Osteocyte (in vitro differentiated cells): ENCODE results near the gene UBXN11. TPM values are rescaled to one million over a fixed set of nuclear protein-coding genes. Genes with fewer than 3 reads are reported as not detected.

Experiments
- DNase-seq: peaks from one replicate; pipeline ENCODE4 v3.0.0; 2021; ENCODE audit warnings: mixed read lengths; ENCODE audit not compliant: unreplicated experiment; ENCODE audit errors: extremely low spot score
- H3K27ac Mint-ChIP-seq: one replicate; pipeline ENCODE4 v1.8.0; 2021; ENCODE audit warnings: mild to moderate bottlenecking, mixed read lengths; ENCODE audit not compliant: unreplicated experiment
- H3K27me3 Mint-ChIP-seq: one replicate; pipeline ENCODE4 v1.8.0; 2021; ENCODE audit warnings: mixed read lengths; ENCODE audit not compliant: unreplicated experiment
- H3K36me3 Mint-ChIP-seq: one replicate; pipeline ENCODE4 v1.8.0; 2021; ENCODE audit warnings: mixed read lengths; ENCODE audit not compliant: unreplicated experiment
- H3K4me1 Mint-ChIP-seq: one replicate; pipeline ENCODE4 v1.8.0; 2021; ENCODE audit warnings: mixed read lengths; ENCODE audit not compliant: unreplicated experiment
- H3K4me3 Mint-ChIP-seq: one replicate; pipeline ENCODE4 v1.8.0; 2021; ENCODE audit warnings: mild to moderate bottlenecking, moderate library complexity, mixed read lengths; ENCODE audit not compliant: unreplicated experiment
- H3K9me3 Mint-ChIP-seq: one replicate; pipeline ENCODE4 v1.8.0; 2021; ENCODE audit warnings: mixed read lengths; ENCODE audit not compliant: unreplicated experiment
- total RNA-seq: library from RNA; stranded (reverse); gene quantifications from 2 replicates; pipeline ENCODE4 v1.2.1, GENCODE V29; 2021
- TF ChIP-seq, protein P1 (sequence below): fragments of 200-600 bp; sonication (generic); IDR thresholded peaks from 2 replicates; pipeline ENCODE4 v1.5.0; 2021; ENCODE audit warnings: antibody characterized with exemption, mild to moderate bottlenecking, moderate library complexity

The UBXN11 gene
- total RNA-seq, 1 donor from 2014 or later, result 17.0 TPM

GRCh38 chr1:26324550-26324949 lies 18.1 kb upstream of the UBXN11 start:
- DNase-seq, result no peak
- Mint-ChIP-seq H3K27me3 (no peaks in the 10 kb centered on the region), H3K9me3 (no peaks in the 10 kb centered on the region), H3K36me3 (no peaks in the 10 kb centered on the region), H3K4me3 (no peak overlapping the region), H3K27ac (no peak overlapping the region), H3K4me1 (peaks cover 6% of the 10 kb centered on the region)
- TF ChIP-seq, protein P1, sequence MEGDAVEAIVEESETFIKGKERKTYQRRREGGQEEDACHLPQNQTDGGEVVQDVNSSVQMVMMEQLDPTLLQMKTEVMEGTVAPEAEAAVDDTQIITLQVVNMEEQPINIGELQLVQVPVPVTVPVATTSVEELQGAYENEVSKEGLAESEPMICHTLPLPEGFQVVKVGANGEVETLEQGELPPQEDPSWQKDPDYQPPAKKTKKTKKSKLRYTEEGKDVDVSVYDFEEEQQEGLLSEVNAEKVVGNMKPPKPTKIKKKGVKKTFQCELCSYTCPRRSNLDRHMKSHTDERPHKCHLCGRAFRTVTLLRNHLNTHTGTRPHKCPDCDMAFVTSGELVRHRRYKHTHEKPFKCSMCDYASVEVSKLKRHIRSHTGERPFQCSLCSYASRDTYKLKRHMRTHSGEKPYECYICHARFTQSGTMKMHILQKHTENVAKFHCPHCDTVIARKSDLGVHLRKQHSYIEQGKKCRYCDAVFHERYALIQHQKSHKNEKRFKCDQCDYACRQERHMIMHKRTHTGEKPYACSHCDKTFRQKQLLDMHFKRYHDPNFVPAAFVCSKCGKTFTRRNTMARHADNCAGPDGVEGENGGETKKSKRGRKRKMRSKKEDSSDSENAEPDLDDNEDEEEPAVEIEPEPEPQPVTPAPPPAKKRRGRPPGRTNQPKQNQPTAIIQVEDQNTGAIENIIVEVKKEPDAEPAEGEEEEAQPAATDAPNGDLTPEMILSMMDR, result no peak

GRCh38 chr1:26323382-26323781 lies 16.9 kb upstream of the UBXN11 start:
- Mint-ChIP-seq H3K27ac (no peak overlapping the region), H3K27me3 (no peaks in the 10 kb centered on the region), H3K9me3 (no peaks in the 10 kb centered on the region), H3K4me3 (no peak overlapping the region), H3K36me3 (no peaks in the 10 kb centered on the region), H3K4me1 (peaks cover 6% of the 10 kb centered on the region)
- DNase-seq, result no peak
- TF ChIP-seq, protein P1, result no peak

DNA sequence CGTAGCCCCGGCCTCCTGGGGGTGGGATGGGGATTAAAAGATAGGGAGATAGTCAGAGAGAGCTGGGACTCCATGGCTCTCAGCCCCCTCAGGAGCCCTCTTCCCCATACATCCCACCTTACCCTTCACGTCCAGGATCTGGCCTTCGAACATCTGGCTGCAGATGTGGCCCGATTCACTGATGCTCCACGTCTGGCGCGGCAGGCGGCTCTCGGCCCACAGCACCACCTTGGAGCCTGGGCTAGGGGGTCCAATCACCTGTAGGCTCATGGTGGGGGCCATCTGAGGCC lies 15.6 kb upstream of the UBXN11 start:
- no peak overlapping the region for H3K4me3 Mint-ChIP-seq
- no peaks in the 10 kb centered on the region for H3K36me3 Mint-ChIP-seq
- DNase-seq, result no peak
- no peak overlapping the region for H3K27ac Mint-ChIP-seq
- H3K27me3 Mint-ChIP-seq, result no peaks in the 10 kb centered on the region
- peaks cover 6% of the 10 kb centered on the region for H3K4me1 Mint-ChIP-seq
- TF ChIP-seq, protein P1, result no peak
- no peaks in the 10 kb centered on the region for H3K9me3 Mint-ChIP-seq

- H3K9me3 Mint-ChIP-seq, result no peaks in the 10 kb centered on the region
- H3K36me3 Mint-ChIP-seq, result no peaks in the 10 kb centered on the region
- DNase-seq, result peak; percentile 96
- TF ChIP-seq, protein P1, result peak; percentile 93
- peak overlapping the region; percentile 8 for H3K27ac Mint-ChIP-seq
- H3K27me3 Mint-ChIP-seq, result no peaks in the 10 kb centered on the region
- peaks cover 6% of the 10 kb centered on the region for H3K4me1 Mint-ChIP-seq
- H3K4me3 Mint-ChIP-seq, result peak overlapping the region; percentile 56
Measured at GRCh38 chr1:26321315-26322041, 15.0 kb upstream of the UBXN11 start.

- DNase-seq, result no peak
- TF ChIP-seq, protein P1, result no peak
- no peaks in the 10 kb centered on the region for H3K36me3 Mint-ChIP-seq
- no peak overlapping the region for H3K4me3 Mint-ChIP-seq
- no peaks in the 10 kb centered on the region for H3K27me3 Mint-ChIP-seq
- H3K27ac Mint-ChIP-seq, result no peak overlapping the region
- H3K9me3 Mint-ChIP-seq, result no peaks in the 10 kb centered on the region
- H3K4me1 Mint-ChIP-seq, result peaks cover 6% of the 10 kb centered on the region
Measured at GRCh38 chr1:26320896-26321295, 14.5 kb upstream of the UBXN11 start.
